Type B pancreatic cell (in vitro differentiated cells): ENCODE data around the gene RAPGEF6. TPM values are rescaled to one million over a fixed set of nuclear protein-coding genes. Genes with fewer than 3 reads are reported as not detected.

Experiments
- DNase-seq: peaks from one replicate; pipeline ENCODE4 v3.0.0; 2021; ENCODE audit warnings: mixed read lengths; ENCODE audit not compliant: unreplicated experiment; ENCODE audit errors: extremely low spot score
- H3K27ac Mint-ChIP-seq: 2 replicates; pipeline ENCODE4 v1.8.0; 2021; ENCODE audit warnings: mild to moderate bottlenecking, mixed read lengths
- H3K27me3 Mint-ChIP-seq: 2 replicates; pipeline ENCODE4 v1.8.0; 2021; ENCODE audit warnings: mixed read lengths
- H3K36me3 Mint-ChIP-seq: 2 replicates; pipeline ENCODE4 v1.8.0; 2021; ENCODE audit warnings: mixed read lengths
- H3K4me1 Mint-ChIP-seq: one replicate; pipeline ENCODE4 v1.8.0; 2021; ENCODE audit warnings: mixed read lengths; ENCODE audit not compliant: unreplicated experiment
- H3K4me3 Mint-ChIP-seq: 2 replicates; pipeline ENCODE4 v1.8.0; 2021; ENCODE audit warnings: mild to moderate bottlenecking, mixed read lengths
- H3K9me3 Mint-ChIP-seq: 2 replicates; pipeline ENCODE4 v1.8.0; 2021; ENCODE audit warnings: mixed read lengths
- total RNA-seq: library from RNA; stranded (reverse); gene quantifications from 2 replicates; pipeline ENCODE4 v1.2.1, GENCODE V29; 2021; ENCODE audit warnings: low replicate concordance
- TF ChIP-seq, protein P1 (sequence below): fragments of 200-600 bp; sonication (generic); conservative IDR thresholded peaks from 2 replicates; pipeline ENCODE4 v1.5.0; 2021; ENCODE audit warnings: antibody characterized with exemption, mild to moderate bottlenecking

The RAPGEF6 gene
- total RNA-seq, 1 donor from 2014 or later: 23.4 TPM

DNA sequence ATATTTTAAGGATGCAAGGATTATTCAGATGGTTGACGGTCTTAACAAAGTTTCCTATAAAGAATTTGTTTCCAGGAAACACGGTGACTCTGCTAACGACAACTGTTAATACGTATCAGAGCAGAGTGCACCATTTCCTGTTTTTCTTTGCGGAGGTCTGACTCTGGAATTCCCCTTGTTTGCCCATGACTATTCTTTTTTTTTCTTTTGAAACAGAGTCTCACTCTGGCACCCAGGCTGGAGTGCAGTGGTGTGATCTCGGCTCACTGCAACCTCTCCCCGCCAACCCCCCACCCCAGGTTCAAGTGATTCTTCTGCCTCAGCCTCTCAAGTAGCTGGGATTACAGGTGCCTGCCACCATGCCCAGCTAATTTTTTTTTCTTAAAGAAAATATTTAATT is 255.3 kb downstream of the RAPGEF6 start:
- peaks cover 21% of the 10 kb centered on the region for H3K4me1 Mint-ChIP-seq
- TF ChIP-seq, protein P1, sequence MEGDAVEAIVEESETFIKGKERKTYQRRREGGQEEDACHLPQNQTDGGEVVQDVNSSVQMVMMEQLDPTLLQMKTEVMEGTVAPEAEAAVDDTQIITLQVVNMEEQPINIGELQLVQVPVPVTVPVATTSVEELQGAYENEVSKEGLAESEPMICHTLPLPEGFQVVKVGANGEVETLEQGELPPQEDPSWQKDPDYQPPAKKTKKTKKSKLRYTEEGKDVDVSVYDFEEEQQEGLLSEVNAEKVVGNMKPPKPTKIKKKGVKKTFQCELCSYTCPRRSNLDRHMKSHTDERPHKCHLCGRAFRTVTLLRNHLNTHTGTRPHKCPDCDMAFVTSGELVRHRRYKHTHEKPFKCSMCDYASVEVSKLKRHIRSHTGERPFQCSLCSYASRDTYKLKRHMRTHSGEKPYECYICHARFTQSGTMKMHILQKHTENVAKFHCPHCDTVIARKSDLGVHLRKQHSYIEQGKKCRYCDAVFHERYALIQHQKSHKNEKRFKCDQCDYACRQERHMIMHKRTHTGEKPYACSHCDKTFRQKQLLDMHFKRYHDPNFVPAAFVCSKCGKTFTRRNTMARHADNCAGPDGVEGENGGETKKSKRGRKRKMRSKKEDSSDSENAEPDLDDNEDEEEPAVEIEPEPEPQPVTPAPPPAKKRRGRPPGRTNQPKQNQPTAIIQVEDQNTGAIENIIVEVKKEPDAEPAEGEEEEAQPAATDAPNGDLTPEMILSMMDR: no peak
- H3K27me3 Mint-ChIP-seq: no peaks in the 10 kb centered on the region
- H3K27ac Mint-ChIP-seq: no peak overlapping the region
- H3K36me3 Mint-ChIP-seq: peaks cover 12% of the 10 kb centered on the region
- no peak for DNase-seq
- H3K4me3 Mint-ChIP-seq: no peak overlapping the region
- no peaks in the 10 kb centered on the region for H3K9me3 Mint-ChIP-seq

DNA sequence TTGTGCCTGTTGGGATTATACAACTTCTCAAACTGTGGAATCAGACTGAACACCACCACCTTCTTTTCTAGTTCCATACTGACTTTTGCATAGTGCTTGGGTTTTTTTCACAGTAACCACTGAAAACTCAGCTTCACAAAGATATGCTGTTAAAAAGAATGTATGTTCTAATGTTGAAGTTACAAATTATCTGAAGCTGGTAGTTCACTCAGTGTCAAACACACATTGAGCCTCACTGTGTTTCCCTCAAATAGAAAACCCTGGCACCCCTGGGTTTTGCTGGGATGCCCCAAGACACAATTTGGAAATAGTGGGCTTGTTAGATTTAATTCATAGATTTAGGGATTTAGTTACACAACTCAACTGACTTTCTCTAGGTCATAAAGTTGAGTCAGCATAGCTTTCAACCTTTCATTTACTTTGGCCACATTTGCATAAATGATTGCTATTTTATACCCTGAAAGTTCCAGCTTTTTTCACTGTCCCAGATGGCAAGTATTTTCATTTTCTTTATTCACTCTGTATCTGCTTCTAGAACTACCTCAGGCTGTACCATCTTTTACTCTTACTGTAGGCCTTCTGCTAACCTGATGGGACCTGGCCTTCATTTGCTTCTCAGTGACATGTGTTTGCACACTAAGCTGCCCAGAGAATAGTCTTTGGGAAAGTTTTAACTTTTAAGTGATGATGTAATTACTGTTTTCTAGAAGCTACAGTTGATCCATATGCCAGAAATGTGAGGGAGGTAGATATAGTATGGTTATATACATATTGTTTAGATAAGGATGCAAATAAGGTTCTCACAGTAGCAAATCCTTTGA is 256.1 kb downstream of the RAPGEF6 start:
- TF ChIP-seq, protein P1: no peak
- peak overlapping the region; percentile 55 for H3K27ac Mint-ChIP-seq
- no peaks in the 10 kb centered on the region for H3K27me3 Mint-ChIP-seq
- H3K4me1 Mint-ChIP-seq: peaks cover 21% of the 10 kb centered on the region
- peaks cover 12% of the 10 kb centered on the region for H3K36me3 Mint-ChIP-seq
- no peak overlapping the region for H3K4me3 Mint-ChIP-seq
- no peaks in the 10 kb centered on the region for H3K9me3 Mint-ChIP-seq
- DNase-seq: no peak

DNA sequence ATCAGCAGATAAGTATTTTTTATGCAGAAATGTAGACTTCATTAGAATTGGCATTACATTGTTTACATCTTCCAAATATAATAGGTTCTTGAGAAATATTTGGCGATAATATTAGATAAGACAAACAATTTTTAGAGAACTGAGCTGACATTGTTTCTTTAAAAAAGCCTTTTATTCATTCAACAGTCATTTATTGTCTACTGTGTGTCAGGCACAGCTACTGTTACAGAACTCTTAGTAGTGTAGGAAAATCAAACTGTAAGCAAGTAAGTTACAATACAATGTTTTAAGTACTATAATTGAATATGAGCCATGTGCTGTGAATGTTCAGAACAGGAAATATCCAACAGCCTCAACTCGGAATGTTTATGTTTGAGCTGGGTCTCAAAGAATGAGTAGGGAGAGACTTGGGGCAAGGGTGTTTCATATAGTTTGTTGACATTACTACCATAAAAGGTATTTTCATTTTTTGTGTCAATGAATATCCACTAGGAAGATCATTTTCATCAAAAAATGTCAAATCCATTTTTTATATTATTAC is 257.2 kb downstream of the RAPGEF6 start:
- no peak for DNase-seq
- Mint-ChIP-seq H3K9me3 (no peaks in the 10 kb centered on the region), H3K36me3 (peaks cover 12% of the 10 kb centered on the region), H3K27me3 (no peaks in the 10 kb centered on the region), H3K4me3 (no peak overlapping the region), H3K4me1 (peaks cover 21% of the 10 kb centered on the region), H3K27ac (no peak overlapping the region)
- TF ChIP-seq, protein P1: no peak

DNA sequence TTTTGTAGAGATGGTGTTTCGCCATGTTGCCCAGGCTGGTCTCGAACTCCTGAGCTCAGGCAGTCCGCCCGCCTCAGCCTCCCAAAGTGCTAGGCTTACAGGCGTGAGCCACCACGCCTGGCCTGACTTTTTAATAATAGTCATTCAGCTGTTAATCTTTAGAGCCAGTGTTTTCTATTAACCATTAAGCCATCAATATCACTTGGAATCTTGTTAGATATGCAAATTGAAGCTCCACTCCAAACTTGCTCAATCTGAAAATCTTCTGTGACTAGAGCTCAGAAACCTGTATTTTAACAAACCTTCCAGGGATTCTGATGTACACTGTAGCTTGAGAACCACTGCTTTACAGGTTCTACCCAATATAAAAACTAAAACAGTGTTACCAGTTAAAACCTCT is 257.7 kb downstream of the RAPGEF6 start:
- Mint-ChIP-seq H3K4me3 (no peak overlapping the region), H3K36me3 (peaks cover 12% of the 10 kb centered on the region), H3K9me3 (no peaks in the 10 kb centered on the region), H3K27me3 (no peaks in the 10 kb centered on the region), H3K27ac (no peak overlapping the region), H3K4me1 (peaks cover 21% of the 10 kb centered on the region)
- TF ChIP-seq, protein P1: no peak
- DNase-seq: no peak

DNA sequence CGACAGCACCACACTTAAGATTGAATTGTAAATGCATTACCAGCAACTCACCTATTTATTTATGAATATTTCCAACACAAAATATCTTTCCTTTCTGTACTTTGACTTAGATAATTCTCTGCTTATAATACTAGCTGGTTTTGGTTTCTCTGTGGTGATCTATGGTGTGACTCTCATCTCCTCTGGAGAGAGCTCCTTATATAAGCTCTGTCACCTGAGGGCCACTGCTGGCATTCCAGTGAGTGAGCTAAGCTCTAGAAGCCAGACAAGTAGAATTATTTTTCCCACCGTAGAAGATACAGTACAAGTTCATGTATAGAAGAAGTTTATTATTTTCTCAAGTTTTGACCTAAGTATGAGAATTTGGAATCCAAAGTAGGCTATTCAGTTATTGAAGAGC is 259.7 kb downstream of the RAPGEF6 start:
- TF ChIP-seq, protein P1: no peak
- H3K4me1 Mint-ChIP-seq: peaks cover 20% of the 10 kb centered on the region
- no peak overlapping the region for H3K27ac Mint-ChIP-seq
- H3K9me3 Mint-ChIP-seq: no peaks in the 10 kb centered on the region
- H3K27me3 Mint-ChIP-seq: no peaks in the 10 kb centered on the region
- no peak for DNase-seq
- peaks cover 10% of the 10 kb centered on the region for H3K36me3 Mint-ChIP-seq
- no peak overlapping the region for H3K4me3 Mint-ChIP-seq

Other genes with a start within 250 kb of the RAPGEF6 start
- gene FNIP1, start 161.8 kb upstream of the RAPGEF6 start, total RNA-seq: 32.4 and 32.9 TPM in 2 replicates